GM12878 (cell line): ENCODE measurements around the gene KAZN. TPM values are rescaled to one million over a fixed set of nuclear protein-coding genes. Genes with fewer than 3 reads are reported as not detected.

Source experiments
- ATAC-seq: fragments of 200-7000 bp; cut with Tn5 transposase; 3 replicates; pipeline ENCODE4 v1.9.1; 2020; ENCODE audit warnings: mild to moderate bottlenecking, moderate library complexity
- BruUV-seq: library from RNA; stranded (reverse); fragments of 400-500 nt; replicated peaks from 2 replicates; lab custom pipeline; 2021; lab: Mats Ljungman, UMichigan
- CTCF ChIA-PET: fragments of 300-600 bp; sonication (Branson Sonifier 250); formaldehyde crosslinking; extraction: SDS; loops from one replicate; lab custom pipeline; 2021; ENCODE audit warnings: inconsistent platforms; lab: Yijun Ruan, JAX
- POLR2A ChIA-PET: fragments of 350-600 bp; formaldehyde crosslinking; extraction: SDS; loops from one replicate; lab custom pipeline; 2021; ENCODE audit warnings: inconsistent platforms; lab: Charles Lee
- RAD21 ChIA-PET: fragments of 300-600 bp; sonication (Branson Sonifier 250); formaldehyde crosslinking; loops from one replicate; lab custom pipeline; 2023; ENCODE audit warnings: antibody characterized with exemption; ENCODE audit not compliant: unreplicated experiment; lab: Charles Lee
- SMC1A ChIA-PET: fragments of 300-600 bp; sonication (Branson Sonifier 250); formaldehyde crosslinking; loops from one replicate; lab custom pipeline; 2023; ENCODE audit not compliant: unreplicated experiment, uncharacterized antibody; lab: Charles Lee
- DNase-seq: peaks from one replicate; pipeline ENCODE4 v3.0.0-alpha.2; 2011; ENCODE audit warnings: low read depth, low spot score
- FAIRE-seq: peaks from 3 replicates; lab custom pipeline; 2011; peaks lifted over from hg19 to GRCh38; lab: Jason Lieb, UNC
- H2AFZ ChIP-seq: 2 replicates; pipeline ENCODE4 v1.6.0; 2011; ENCODE audit warnings: low read depth, low read length, control low read depth; ENCODE audit not compliant: control insufficient read depth
- H3K27ac ChIP-seq: 2 replicates; pipeline ENCODE4 v1.5.1; 2011; ENCODE audit warnings: control low read depth; ENCODE audit not compliant: control insufficient read depth, insufficient read depth
- H3K27me3 ChIP-seq, 2 experiments: replicated peaks in 1 of 2; 2 replicates each; pipeline versions ENCODE4 v1.6.0 to v1.6.1; 2011; ENCODE audit warnings: low read length in 1 of 2; ENCODE audit not compliant: control insufficient read depth in 2 of 2, insufficient read depth in 2 of 2
- H3K36me3 ChIP-seq, 2 experiments: 2 replicates each; pipeline ENCODE4 v1.5.1; 2011; ENCODE audit warnings: low read length in 1 of 2; ENCODE audit not compliant: control insufficient read depth in 2 of 2, insufficient read depth in 2 of 2
- H3K4me1 ChIP-seq: 2 replicates; pipeline ENCODE4 v1.6.1; 2011; ENCODE audit warnings: mild to moderate bottlenecking, low read length, moderate library complexity, mixed read lengths; ENCODE audit not compliant: control insufficient read depth, insufficient read depth
- H3K4me2 ChIP-seq: 2 replicates; pipeline ENCODE4 v1.6.0; 2011; ENCODE audit warnings: control low read depth; ENCODE audit not compliant: control insufficient read depth, insufficient read depth
- H3K4me3 ChIP-seq: fragments of 200-600 bp; sonication (generic); 2 replicates; pipeline ENCODE4 v1.5.1; 2016
- H3K79me2 ChIP-seq: 2 replicates; pipeline ENCODE4 v1.6.0; 2011; ENCODE audit warnings: low read length; ENCODE audit not compliant: control insufficient read depth, insufficient read depth
- H3K9ac ChIP-seq: 2 replicates; pipeline ENCODE4 v1.8.0; 2011; ENCODE audit warnings: low read length, control low read depth, mixed read lengths; ENCODE audit not compliant: control insufficient read depth, insufficient read depth
- H3K9me3 ChIP-seq: replicated peaks from 3 replicates; pipeline ENCODE4 v1.5.1; 2011; ENCODE audit warnings: mild to moderate bottlenecking, low read length; ENCODE audit not compliant: control insufficient read depth, insufficient read depth
- H4K20me1 ChIP-seq: 2 replicates; pipeline ENCODE4 v1.6.0; 2011; ENCODE audit not compliant: control insufficient read depth, insufficient read depth
- PRDM15 ChIP-seq: fragments of 450-650 bp; formaldehyde crosslinking; IDR thresholded peaks from 2 replicates; pipeline ENCODE4 v1.4.0; 2020; ENCODE audit warnings: mild to moderate bottlenecking, moderate library complexity
- ZBTB40 ChIP-seq: fragments of 450-650 bp; IDR thresholded peaks from 2 replicates; pipeline ENCODE4 v1.6.1; 2016; ENCODE audit warnings: mild to moderate bottlenecking, moderate library complexity, borderline replicate concordance
- WGBS: methylation state at CpG from one replicate; pipeline ENCODE4 v1.1.6; 2016; ENCODE audit warnings: low lambda C conversion rate; ENCODE audit not compliant: insufficient replicate concordance, insufficient coverage; ENCODE audit errors: missing lambda C conversion rate; 5-methylcytosine and 5-hydroxymethylcytosine counted together
- in situ Hi-C: fragments of 300-500 bp; cut with MboI; formaldehyde crosslinking; loops from 9 replicates; pipeline ENCODE4 v1.14.3; 2018; ENCODE audit warnings: mixed read lengths
- intact Hi-C: fragments of 100-400 bp; cut with micrococcal nuclease; formaldehyde crosslinking; loops from one replicate; pipeline ENCODE4 v1.14.2; 2022; ENCODE audit not compliant: unreplicated experiment
- polyA plus RNA-seq, 11 experiments: library from polyadenylated mRNA; depleted of rRNA in 4 of 11; unstranded in 6 of 11; stranded (reverse) in 5 of 11; fragments of >200 nt; fragmentation: Nextera tagmentation in 4 of 11; fragmentation: Illumina TruSeq in 1 of 11; extraction: Ambion mirVana in 4 of 11; extraction: Trizol in 1 of 11; gene quantifications; 1 replicate in 1 of 11; 2 replicates in 10 of 11; pipeline versions ENCODE4 v1.2.1 to v1.2.3, GENCODE V29; 2011 to 2016; ENCODE audit warnings: inconsistent platforms in 2 of 11, missing spikeins in 2 of 11, low read depth in 1 of 11
- total RNA-seq, 4 experiments: library from RNA; depleted of rRNA in 3 of 4; stranded (reverse); fragments of >200 nt in 3 of 4; fragmentation: Illumina TruSeq in 1 of 4; extraction: Trizol in 1 of 4; gene quantifications; 2 replicates each; pipeline versions ENCODE4 v1.2.1 to v1.2.3, GENCODE V29; 2013 to 2021

The KAZN gene
- total and polyA plus RNA-seq, 10 of the 15 experiments (the other 5 are each of a cell fraction or from before 2014, with no cell fraction given) = 0.72 to 4.0 (median 1.2) TPM

- Histone ChIP-seq H3K4me1 (no peaks in the 10 kb centered on the region), H3K36me3 (no peaks in the 10 kb centered on the region), H3K27me3 (no peaks in the 10 kb centered on the region), H4K20me1 (no peaks in the 10 kb centered on the region), H3K79me2 (no peaks in the 10 kb centered on the region)
- ChIA-PET CTCF (no interaction called here), POLR2A (no interaction called here), SMC1A (interaction anchor here (1.5 kb wide), 1 partner anchor 21 kb away, joined by 4 read pairs; no protein-coding TSS in a partner anchor), RAD21 (no interaction called here)
- ATAC-seq = no peak
- WGBS = 0% methylated on average over 2 of the region's 2 CpGs
- DNase-seq = no peak
- intact Hi-C loops = no loop called here
- TF ChIP-seq ZBTB40 (0 out of 2 replicates have a peak, but pooled peaks have one; percentile 56), PRDM15 (CRISPR knock-in tag) (no peak)
- TF ChIP-seq, all 136 proteins: peak for 1
- BruUV-seq = no TSS peak
- FAIRE-seq = no peak
- H3K27ac ChIP-seq = no peak overlapping the region
- H2AFZ ChIP-seq = no peak overlapping the region
- in situ Hi-C loops = no loop called here
- no peak overlapping the region for H3K9ac ChIP-seq
- H3K4me3 ChIP-seq = no peak overlapping the region
- no peaks in the 10 kb centered on the region for H3K9me3 ChIP-seq
- H3K4me2 ChIP-seq = no peak overlapping the region
Observed at GRCh38 chr1:14661222-14661621, 62.7 kb downstream of the KAZN start.
